ENCODE measurements around the gene VTI1A.

The VTI1A gene

GRCh38 chr10:112689327-112690072 lies 242.5 kb downstream of the VTI1A start:
- no peak for TF ChIP-seq CTCF (IDR thresholded peaks at IDR 0.05)

- no peak for TF ChIP-seq CTCF (IDR thresholded peaks at IDR 0.05)
These were observed 248.5 kb downstream of the VTI1A start for GRCh38 chr10:112695539-112695938.

- no peak for TF ChIP-seq CTCF (IDR thresholded peaks at IDR 0.05)
These were observed 249.6 kb downstream of the VTI1A start for GRCh38 chr10:112696592-112696991.

- TF ChIP-seq CTCF (IDR thresholded peaks at IDR 0.05) = no peak
These were observed 251.3 kb downstream of the VTI1A start for GRCh38 chr10:112698133-112698817.

- TF ChIP-seq CTCF (IDR thresholded peaks at IDR 0.05) = no peak
These were observed 251.8 kb downstream of the VTI1A start for GRCh38 chr10:112698818-112699164.

- no peak for TF ChIP-seq CTCF (IDR thresholded peaks at IDR 0.05)
These were observed 253.2 kb downstream of the VTI1A start for GRCh38 chr10:112700215-112700671.

- TF ChIP-seq CTCF (IDR thresholded peaks at IDR 0.05) = no peak
These were observed 254.3 kb downstream of the VTI1A start for GRCh38 chr10:112701211-112701877.
